ENCODE results near the gene CLDN18. TPM values are rescaled to one million over a fixed set of nuclear protein-coding genes. Genes with fewer than 3 reads are reported as not detected.

The CLDN18 gene
- total and polyA plus RNA-seq, 7 donors: 0.10 to 1.8 TPM; not detected in 5

DNA sequence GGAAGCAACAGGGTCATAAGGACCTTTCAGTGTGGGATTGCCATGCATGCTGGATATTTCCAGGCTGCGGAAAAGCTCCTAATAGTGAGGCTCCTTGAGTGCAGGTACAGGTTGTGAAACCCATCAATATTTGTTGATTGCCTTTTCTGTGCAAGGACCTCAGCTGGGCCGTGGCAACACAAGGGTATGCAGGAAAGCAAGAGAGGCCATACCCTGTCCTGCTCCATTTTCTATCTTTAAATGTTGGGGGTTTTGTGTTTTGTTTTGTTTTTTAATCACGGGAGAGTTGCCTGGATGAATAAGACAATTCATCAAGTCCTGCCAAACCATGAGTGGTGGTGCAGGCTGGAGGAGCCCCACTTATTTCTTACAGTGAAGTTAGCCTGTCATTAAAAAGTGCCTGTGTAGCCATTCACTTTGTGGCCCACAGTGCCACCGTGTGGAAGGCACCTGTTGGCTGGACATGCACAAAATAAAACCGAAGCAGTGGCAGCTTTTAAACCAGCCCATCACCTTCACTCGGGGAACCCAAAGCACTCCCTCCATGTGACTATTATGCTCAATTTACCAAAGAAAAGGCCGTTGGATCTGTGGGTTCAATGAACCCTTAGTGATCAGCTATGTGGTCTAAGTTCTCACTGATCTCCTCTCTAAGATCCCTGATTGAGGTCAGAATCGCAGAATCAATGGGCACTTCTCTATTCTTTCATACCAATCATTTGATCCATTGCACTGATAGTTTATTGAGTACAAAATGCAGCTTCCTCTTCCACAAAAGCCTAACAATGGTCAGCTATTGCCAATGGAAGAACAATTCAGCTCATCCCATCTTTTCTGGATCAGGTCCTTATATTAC, 42.2 kb downstream of the CLDN18 start:
- intact Hi-C loops (cut with DNase I): no loop called here
- no peaks in the 10 kb centered on the region for H3K27me3 ChIP-seq
- H3K27ac ChIP-seq: no peak overlapping the region
- H3K4me3 ChIP-seq: no peak overlapping the region
- H3K36me3 ChIP-seq: no peaks in the 10 kb centered on the region
- H3K9me3 ChIP-seq: no peaks in the 10 kb centered on the region
- H3K4me1 ChIP-seq: no peaks in the 10 kb centered on the region
- WGBS, 2 donors: 42 to 50% methylated on average over 8 of the region's 8 CpGs
- no peak for DNase-seq
- TF ChIP-seq, protein P1, sequence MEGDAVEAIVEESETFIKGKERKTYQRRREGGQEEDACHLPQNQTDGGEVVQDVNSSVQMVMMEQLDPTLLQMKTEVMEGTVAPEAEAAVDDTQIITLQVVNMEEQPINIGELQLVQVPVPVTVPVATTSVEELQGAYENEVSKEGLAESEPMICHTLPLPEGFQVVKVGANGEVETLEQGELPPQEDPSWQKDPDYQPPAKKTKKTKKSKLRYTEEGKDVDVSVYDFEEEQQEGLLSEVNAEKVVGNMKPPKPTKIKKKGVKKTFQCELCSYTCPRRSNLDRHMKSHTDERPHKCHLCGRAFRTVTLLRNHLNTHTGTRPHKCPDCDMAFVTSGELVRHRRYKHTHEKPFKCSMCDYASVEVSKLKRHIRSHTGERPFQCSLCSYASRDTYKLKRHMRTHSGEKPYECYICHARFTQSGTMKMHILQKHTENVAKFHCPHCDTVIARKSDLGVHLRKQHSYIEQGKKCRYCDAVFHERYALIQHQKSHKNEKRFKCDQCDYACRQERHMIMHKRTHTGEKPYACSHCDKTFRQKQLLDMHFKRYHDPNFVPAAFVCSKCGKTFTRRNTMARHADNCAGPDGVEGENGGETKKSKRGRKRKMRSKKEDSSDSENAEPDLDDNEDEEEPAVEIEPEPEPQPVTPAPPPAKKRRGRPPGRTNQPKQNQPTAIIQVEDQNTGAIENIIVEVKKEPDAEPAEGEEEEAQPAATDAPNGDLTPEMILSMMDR (IDR thresholded peaks at IDR 0.05): peak in 2 of 4 experiments; percentile 21 to 25
- no peak for TF ChIP-seq EP300 (IDR thresholded peaks at IDR 0.05)

DNA sequence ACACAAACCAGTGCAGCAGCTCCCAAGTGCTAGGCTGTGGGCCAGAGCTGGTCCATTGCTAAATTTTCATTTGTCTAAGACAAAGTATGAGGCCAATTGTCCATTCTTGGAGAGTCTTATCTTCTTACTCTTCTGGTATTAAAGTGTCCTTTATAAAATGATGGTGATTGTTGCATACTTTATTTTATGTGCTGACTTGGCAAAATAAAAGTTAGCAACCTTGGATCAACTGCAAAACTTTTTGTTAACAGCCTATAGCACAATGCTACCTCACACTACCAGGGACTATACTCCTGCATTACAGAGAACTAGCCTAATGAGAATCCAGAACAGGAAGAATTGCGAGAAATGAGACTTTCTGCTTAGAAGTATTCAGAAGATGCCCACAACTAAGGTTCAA, 44.1 kb downstream of the CLDN18 start:
- Histone ChIP-seq H3K27me3 (no peaks in the 10 kb centered on the region), H3K4me3 (no peak overlapping the region), H3K4me1 (peaks cover 0 to 4% (median 2%) of the 10 kb centered on the region in 4 donors), H3K36me3 (no peaks in the 10 kb centered on the region), H3K27ac (no peak overlapping the region), H3K9me3 (no peaks in the 10 kb centered on the region)
- DNase-seq: no peak
- WGBS, 2 donors: 92 to 97% methylated on average over 1 of the region's 1 CpG
- no peak for TF ChIP-seq EP300 (IDR thresholded peaks at IDR 0.05)
- TF ChIP-seq POLR2AphosphoS5 (IDR thresholded peaks at IDR 0.05): no peak
- TF ChIP-seq, protein P1 (IDR thresholded peaks at IDR 0.05): no peak
- no peak for TF ChIP-seq POLR2A (IDR thresholded peaks at IDR 0.05)
- intact Hi-C loops (cut with DNase I): no loop called here

DNA sequence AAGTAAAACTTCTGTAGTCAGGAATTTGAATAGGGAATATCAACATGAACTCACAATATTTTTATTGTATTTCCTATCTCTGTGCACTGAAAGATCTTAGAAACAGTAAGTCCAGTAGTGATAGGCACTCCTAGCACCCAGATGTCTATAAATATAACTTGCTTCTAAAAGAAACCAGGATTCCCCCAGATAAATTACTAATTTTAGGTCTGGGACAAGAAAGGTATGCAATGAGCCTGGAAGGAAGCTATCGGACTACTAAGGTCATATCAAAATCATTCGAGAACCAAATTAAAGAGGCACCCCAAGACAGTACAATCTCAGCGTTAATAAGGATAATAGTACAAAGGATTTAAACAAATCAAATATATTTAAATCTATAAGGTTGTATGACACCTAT, 47.4 kb downstream of the CLDN18 start:
- TF ChIP-seq POLR2A (IDR thresholded peaks at IDR 0.05) (no peak), EP300 (IDR thresholded peaks at IDR 0.05) (no peak), POLR2AphosphoS5 (IDR thresholded peaks at IDR 0.05) (no peak)
- TF ChIP-seq, protein P1 (IDR thresholded peaks at IDR 0.05): no peak
- Histone ChIP-seq H3K27me3 (no peaks in the 10 kb centered on the region), H3K4me3 (no peak overlapping the region), H3K4me1 (peaks cover 0 to 12% (median 10%) of the 10 kb centered on the region in 4 donors), H3K9me3 (no peaks in the 10 kb centered on the region), H3K27ac (no peak overlapping the region), H3K36me3 (peaks cover 0 to 10% (median 0%) of the 10 kb centered on the region in 4 donors)
- DNase-seq: no peak
- intact Hi-C loops (cut with DNase I): no loop called here
- WGBS, 2 donors: 88 to 89% methylated on average over 3 of the region's 3 CpGs

DNA sequence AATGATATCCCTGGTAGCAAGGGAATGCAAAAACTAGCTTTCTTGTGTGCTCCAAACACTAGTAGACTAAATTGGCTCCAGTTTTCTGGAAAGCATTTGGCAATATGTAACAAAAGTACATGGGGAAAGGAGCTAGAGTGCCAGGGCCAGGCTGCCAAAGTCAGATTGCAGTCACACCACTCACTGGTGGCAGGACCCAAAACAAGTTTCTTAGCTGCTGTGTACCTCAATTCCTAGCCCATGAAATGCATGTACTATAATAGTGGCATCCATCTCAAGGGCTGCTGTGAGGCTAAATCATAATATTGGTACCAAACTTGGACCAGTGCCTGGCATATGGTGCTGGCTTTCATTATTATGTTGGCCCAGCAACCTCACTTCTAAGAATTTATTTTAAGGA, 49.3 kb downstream of the CLDN18 start:
- no peak for DNase-seq
- Histone ChIP-seq H3K27ac (peak overlapping the region in 1 of 4 donors; percentile 28), H3K9me3 (no peaks in the 10 kb centered on the region), H3K27me3 (no peaks in the 10 kb centered on the region), H3K36me3 (peaks cover 0 to 26% (median 6%) of the 10 kb centered on the region in 4 donors), H3K4me3 (no peak overlapping the region), H3K4me1 (peaks cover 0 to 17% (median 12%) of the 10 kb centered on the region in 4 donors)
- intact Hi-C loops (cut with DNase I): no loop called here
- TF ChIP-seq EP300 (IDR thresholded peaks at IDR 0.05): no peak
- peak in 1 of 4 donors; percentile 5 for TF ChIP-seq POLR2AphosphoS5 (IDR thresholded peaks at IDR 0.05)

DNA sequence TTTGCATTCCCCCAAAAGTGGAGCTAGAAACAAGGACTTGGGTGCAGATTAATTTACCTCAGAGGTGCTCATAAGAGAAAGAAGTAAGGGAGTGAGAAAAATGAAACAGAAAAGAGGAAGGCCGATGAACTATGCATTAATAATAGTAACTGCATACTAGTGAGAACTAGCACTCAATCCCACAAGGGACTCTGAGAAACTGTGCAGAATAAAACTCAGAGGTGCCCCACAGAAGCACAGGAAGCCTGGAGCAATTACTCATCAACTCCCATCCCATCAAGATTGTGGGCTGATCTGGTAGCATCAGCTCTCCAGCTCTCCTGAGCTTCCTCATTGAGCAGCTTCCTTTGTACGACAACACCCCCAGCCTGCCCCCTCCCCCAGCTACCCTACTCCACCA, 50.8 kb downstream of the CLDN18 start:
- peaks cover 8 to 41% (median 17%) of the 10 kb centered on the region in 4 donors for H3K36me3 ChIP-seq
- intact Hi-C loops (cut with DNase I): no loop called here
- 38 to 41% methylated on average over 2 of the region's 2 CpGs for WGBS, 2 donors

More for the DNA sequence above, 50.8 kb downstream of the CLDN18 start:
- Histone ChIP-seq H3K4me3 (no peak overlapping the region), H3K4me1 (peaks cover 0 to 17% (median 12%) of the 10 kb centered on the region in 4 donors), H3K27ac (no peak overlapping the region), H3K27me3 (no peaks in the 10 kb centered on the region), H3K9me3 (no peaks in the 10 kb centered on the region)
- DNase-seq: no peak
- no peak for TF ChIP-seq POLR2AphosphoS5 (IDR thresholded peaks at IDR 0.05)
- no peak for TF ChIP-seq POLR2A (IDR thresholded peaks at IDR 0.05)
- TF ChIP-seq, protein P1 (IDR thresholded peaks at IDR 0.05): no peak
- no peak for TF ChIP-seq EP300 (IDR thresholded peaks at IDR 0.05)

Measured in sigmoid colon (tissue), 7 donors.